Endodermal cell (in vitro differentiated cells): Measurements from ENCODE around the gene SLC22A3. TPM values are rescaled to one million over a fixed set of nuclear protein-coding genes. Genes with fewer than 3 reads are reported as not detected.

Experiments used
- DNase-seq: peaks from one replicate; pipeline ENCODE4 v3.0.0-alpha.2; 2017
- H3K27ac ChIP-seq: 2 replicates; pipeline ENCODE4 v1.5.1; 2013; ENCODE audit warnings: mild to moderate bottlenecking, low read depth, low read length, moderate library complexity
- H3K27me3 ChIP-seq: 2 replicates; pipeline ENCODE4 v1.6.1; 2013; ENCODE audit warnings: mild to moderate bottlenecking, low read length, moderate library complexity; ENCODE audit not compliant: insufficient read depth, control insufficient read depth, poor library complexity, severe bottlenecking
- H3K36me3 ChIP-seq: 2 replicates; pipeline ENCODE4 v1.7.0; 2013; ENCODE audit warnings: mild to moderate bottlenecking, low read length, moderate library complexity; ENCODE audit not compliant: control insufficient read depth, insufficient read depth
- H3K4me1 ChIP-seq: one replicate; pipeline ENCODE4 v1.7.0; 2013; ENCODE audit warnings: low read length; ENCODE audit not compliant: control insufficient read depth, insufficient read depth
- H3K4me3 ChIP-seq: 2 replicates; pipeline ENCODE4 v1.5.1; 2013; ENCODE audit warnings: mild to moderate bottlenecking, low read length, moderate library complexity
- H3K9ac ChIP-seq: 2 replicates; pipeline ENCODE4 v1.6.1; 2013; ENCODE audit warnings: mild to moderate bottlenecking, low read length, moderate library complexity; ENCODE audit not compliant: poor library complexity, severe bottlenecking; ENCODE audit errors: extremely low read depth
- H3K9me3 ChIP-seq: 2 replicates; pipeline ENCODE4 v1.6.1; 2013; ENCODE audit warnings: mild to moderate bottlenecking, low read length, moderate library complexity; ENCODE audit not compliant: control insufficient read depth
- H3K27ac Mint-ChIP-seq: 2 replicates; pipeline ENCODE4 v1.8.0; 2020; ENCODE audit warnings: mixed read lengths
- H3K27me3 Mint-ChIP-seq: 2 replicates; pipeline ENCODE4 v1.8.0; 2021; ENCODE audit warnings: mild to moderate bottlenecking, mixed read lengths; ENCODE audit not compliant: insufficient read depth
- H3K36me3 Mint-ChIP-seq: 2 replicates; pipeline ENCODE4 v1.8.0; 2020; ENCODE audit warnings: low read depth, mixed read lengths
- H3K4me1 Mint-ChIP-seq: 2 replicates; pipeline ENCODE4 v1.8.0; 2020; ENCODE audit warnings: mixed read lengths
- H3K4me3 Mint-ChIP-seq: 2 replicates; pipeline ENCODE4 v1.8.0; 2020; ENCODE audit warnings: mild to moderate bottlenecking, moderate library complexity, mixed read lengths
- H3K9me3 Mint-ChIP-seq: 2 replicates; pipeline ENCODE4 v1.8.0; 2020; ENCODE audit warnings: mild to moderate bottlenecking, mixed read lengths
- WGBS, 2 experiments: methylation state at CpG; one replicate each; pipeline versions ENCODE4 v1.1.5 to v1.1.7; 2013; ENCODE audit warnings: missing lambda C conversion rate in 2 of 2, mixed read lengths in 1 of 2; ENCODE audit not compliant: insufficient coverage in 1 of 2, insufficient read length in 1 of 2; 5-methylcytosine and 5-hydroxymethylcytosine counted together
- total RNA-seq, 2 donors: library from RNA; stranded (reverse); fragmentation: NEBNext Ultra II Directional in 1 of 2; extraction: Animal tissue kit (Norgen Biotek cat#: 25700) in 1 of 2; gene quantifications; 2 replicates in 1 of 2; 3 replicates in 1 of 2; pipeline ENCODE4 v1.2.1, GENCODE V29; 2021
- TF ChIP-seq, protein P1 (sequence below): fragments of 200-600 bp; sonication (generic); conservative IDR thresholded peaks from 2 replicates; pipeline ENCODE4 v1.5.0; 2021; ENCODE audit warnings: antibody characterized with exemption, mild to moderate bottlenecking

The SLC22A3 gene
- total RNA-seq, 2 donors from 2014 or later = 3.1 to 7.4 TPM

- peaks cover 5% of the 10 kb centered on the region for H3K4me1 ChIP-seq
- H3K4me3 Mint-ChIP-seq = no peak overlapping the region
- H3K27ac ChIP-seq = no peak overlapping the region
These were observed 8.9 kb downstream of the SLC22A3 start for GRCh38 chr6:160357088-160357487.

GRCh38 chr6:160358225-160359119 lies 10.3 kb downstream of the SLC22A3 start:
- H3K27ac ChIP-seq = no peak overlapping the region
- H3K27ac Mint-ChIP-seq = no peak overlapping the region
- TF ChIP-seq, protein P1, sequence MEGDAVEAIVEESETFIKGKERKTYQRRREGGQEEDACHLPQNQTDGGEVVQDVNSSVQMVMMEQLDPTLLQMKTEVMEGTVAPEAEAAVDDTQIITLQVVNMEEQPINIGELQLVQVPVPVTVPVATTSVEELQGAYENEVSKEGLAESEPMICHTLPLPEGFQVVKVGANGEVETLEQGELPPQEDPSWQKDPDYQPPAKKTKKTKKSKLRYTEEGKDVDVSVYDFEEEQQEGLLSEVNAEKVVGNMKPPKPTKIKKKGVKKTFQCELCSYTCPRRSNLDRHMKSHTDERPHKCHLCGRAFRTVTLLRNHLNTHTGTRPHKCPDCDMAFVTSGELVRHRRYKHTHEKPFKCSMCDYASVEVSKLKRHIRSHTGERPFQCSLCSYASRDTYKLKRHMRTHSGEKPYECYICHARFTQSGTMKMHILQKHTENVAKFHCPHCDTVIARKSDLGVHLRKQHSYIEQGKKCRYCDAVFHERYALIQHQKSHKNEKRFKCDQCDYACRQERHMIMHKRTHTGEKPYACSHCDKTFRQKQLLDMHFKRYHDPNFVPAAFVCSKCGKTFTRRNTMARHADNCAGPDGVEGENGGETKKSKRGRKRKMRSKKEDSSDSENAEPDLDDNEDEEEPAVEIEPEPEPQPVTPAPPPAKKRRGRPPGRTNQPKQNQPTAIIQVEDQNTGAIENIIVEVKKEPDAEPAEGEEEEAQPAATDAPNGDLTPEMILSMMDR = no peak
- no peaks in the 10 kb centered on the region for H3K36me3 ChIP-seq
- no peak overlapping the region for H3K4me3 Mint-ChIP-seq
- H3K4me1 Mint-ChIP-seq = peaks cover 20% of the 10 kb centered on the region
- H3K4me3 ChIP-seq = no peak overlapping the region
- no peaks in the 10 kb centered on the region for H3K9me3 Mint-ChIP-seq
- no peaks in the 10 kb centered on the region for H3K36me3 Mint-ChIP-seq
- peaks cover 5% of the 10 kb centered on the region for H3K4me1 ChIP-seq
- no peak overlapping the region for H3K9ac ChIP-seq
- DNase-seq = no peak
- H3K27me3 ChIP-seq = no peaks in the 10 kb centered on the region
- no peaks in the 10 kb centered on the region for H3K27me3 Mint-ChIP-seq
- WGBS, 2 experiments = 89 to 90% methylated on average over 7 to 9 of the region's 9 CpGs
- no peaks in the 10 kb centered on the region for H3K9me3 ChIP-seq

More at GRCh38 chr6:160357088-160357487, 8.9 kb downstream of the SLC22A3 start:
- H3K9ac ChIP-seq = no peak overlapping the region
- Mint-ChIP-seq H3K27me3 (no peaks in the 10 kb centered on the region), H3K36me3 (no peaks in the 10 kb centered on the region), H3K27ac (no peak overlapping the region), H3K9me3 (no peaks in the 10 kb centered on the region), H3K4me1 (peaks cover 22% of the 10 kb centered on the region)
- no peak overlapping the region for H3K4me3 ChIP-seq
- TF ChIP-seq, protein P1 = no peak
- H3K9me3 ChIP-seq = no peaks in the 10 kb centered on the region
- H3K36me3 ChIP-seq = no peaks in the 10 kb centered on the region
- whole genome bisulfite sequencing, 2 experiments = 93 to 96% methylated on average over 6 of the region's 6 CpGs
- DNase-seq = no peak
- H3K27me3 ChIP-seq = no peaks in the 10 kb centered on the region

GRCh38 chr6:160360955-160361354 lies 12.8 kb downstream of the SLC22A3 start:
- Mint-ChIP-seq H3K27me3 (no peaks in the 10 kb centered on the region), H3K9me3 (no peaks in the 10 kb centered on the region), H3K36me3 (no peaks in the 10 kb centered on the region), H3K4me1 (peaks cover 9% of the 10 kb centered on the region), H3K4me3 (no peak overlapping the region), H3K27ac (no peak overlapping the region)
- TF ChIP-seq, protein P1 = no peak
- Histone ChIP-seq H3K27ac (no peak overlapping the region), H3K36me3 (no peaks in the 10 kb centered on the region), H3K27me3 (no peaks in the 10 kb centered on the region), H3K9me3 (peaks cover 6% of the 10 kb centered on the region), H3K4me3 (no peak overlapping the region), H3K9ac (no peak overlapping the region), H3K4me1 (peaks cover 5% of the 10 kb centered on the region)
- DNase-seq = no peak
